ENCODE measurements around the gene NR1D2.

Gene NR1D2

GRCh38 chr3:23932571-23932970 is 12.5 kb upstream of the NR1D2 start:
- DNase-seq = no peak

- DNase-seq = no peak
Observed at GRCh38 chr3:23934253-23934652, 10.8 kb upstream of the NR1D2 start.

- no peak for DNase-seq
Observed at GRCh38 chr3:23937296-23937695, 7.8 kb upstream of the NR1D2 start.

GRCh38 chr3:23938688-23939087 is 6.4 kb upstream of the NR1D2 start:
- no peak for DNase-seq

- DNase-seq = no peak
Observed at GRCh38 chr3:23940775-23941174, 4.3 kb upstream of the NR1D2 start.

GRCh38 chr3:23941440-23941839 is 3.6 kb upstream of the NR1D2 start:
- no peak for DNase-seq

- DNase-seq = no peak
Observed at GRCh38 chr3:23942546-23942945, 2.5 kb upstream of the NR1D2 start.

- peak; percentile 24 for DNase-seq
Observed at GRCh38 chr3:23944007-23944783, 891 bp upstream of the NR1D2 start.

- DNase-seq = no peak
Observed at GRCh38 chr3:23945663-23945912, 502 bp downstream of the NR1D2 start.

- DNase-seq = peak; percentile 96
Observed at GRCh38 chr3:23945913-23946687, 1.0 kb downstream of the NR1D2 start.

GRCh38 chr3:23948761-23949160 is 3.7 kb downstream of the NR1D2 start:
- no peak for DNase-seq

- DNase-seq = no peak
Observed at GRCh38 chr3:23949784-23950183, 4.7 kb downstream of the NR1D2 start.

- DNase-seq = no peak
Observed at GRCh38 chr3:23950293-23950692, 5.2 kb downstream of the NR1D2 start.

GRCh38 chr3:23952646-23953045 is 7.6 kb downstream of the NR1D2 start:
- DNase-seq = no peak

- DNase-seq = no peak
Observed at GRCh38 chr3:23953523-23953922, 8.4 kb downstream of the NR1D2 start.

GRCh38 chr3:23954144-23954543 is 9.1 kb downstream of the NR1D2 start:
- no peak for DNase-seq

GRCh38 chr3:23956701-23957100 is 11.6 kb downstream of the NR1D2 start:
- no peak for DNase-seq

GRCh38 chr3:23959135-23959900 is 14.2 kb downstream of the NR1D2 start:
- no peak for DNase-seq

- DNase-seq = no peak
Observed at GRCh38 chr3:23960649-23961048, 15.6 kb downstream of the NR1D2 start.

GRCh38 chr3:23961066-23961465 is 16.0 kb downstream of the NR1D2 start:
- no peak for DNase-seq

GRCh38 chr3:23961913-23962312 is 16.8 kb downstream of the NR1D2 start:
- no peak for DNase-seq

GRCh38 chr3:23964537-23965235 is 19.6 kb downstream of the NR1D2 start:
- no peak for DNase-seq

- no peak for DNase-seq
Observed at GRCh38 chr3:23966328-23966727, 21.2 kb downstream of the NR1D2 start.

All from NCI-H82 (cell line).